Cerebellar cortex (tissue), 1 donor: Measurements from ENCODE around the gene ASH1L.
"Not testable (repeated sequence)": the region's sequence is repeated elsewhere in the genome, so short reads cannot be mapped to it uniquely, and the experiment has no call there.

Experiments used
- DNase-seq: peaks from one replicate; pipeline ENCODE4 v3.0.0-alpha.2; 2015; ENCODE audit warnings: low spot score

ASH1L gene

DNA sequence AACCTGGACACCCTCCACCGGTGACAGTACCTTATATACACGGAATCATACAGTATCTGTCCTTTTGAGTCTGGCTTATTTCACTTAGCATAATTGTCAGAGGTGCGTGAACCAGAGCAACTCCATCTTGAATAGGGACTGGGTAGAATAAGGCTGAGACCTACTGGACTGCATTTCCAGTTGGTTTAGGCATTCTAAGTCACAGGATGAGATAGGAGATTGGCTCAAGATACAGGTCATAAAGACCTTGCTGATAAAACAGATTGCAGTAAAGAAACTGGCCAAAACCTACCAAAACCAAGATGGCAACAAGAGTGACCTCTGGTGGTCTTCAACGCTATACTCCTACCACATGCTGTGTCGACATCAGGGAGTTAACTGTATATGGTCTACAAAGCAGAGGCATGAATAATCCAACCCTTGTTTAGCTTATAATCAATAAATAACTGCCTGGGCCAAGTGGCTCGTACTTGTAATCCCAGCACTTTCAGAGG, 255.3 kb downstream of the ASH1L start:
- DNase-seq: peak; percentile 61

DNA sequence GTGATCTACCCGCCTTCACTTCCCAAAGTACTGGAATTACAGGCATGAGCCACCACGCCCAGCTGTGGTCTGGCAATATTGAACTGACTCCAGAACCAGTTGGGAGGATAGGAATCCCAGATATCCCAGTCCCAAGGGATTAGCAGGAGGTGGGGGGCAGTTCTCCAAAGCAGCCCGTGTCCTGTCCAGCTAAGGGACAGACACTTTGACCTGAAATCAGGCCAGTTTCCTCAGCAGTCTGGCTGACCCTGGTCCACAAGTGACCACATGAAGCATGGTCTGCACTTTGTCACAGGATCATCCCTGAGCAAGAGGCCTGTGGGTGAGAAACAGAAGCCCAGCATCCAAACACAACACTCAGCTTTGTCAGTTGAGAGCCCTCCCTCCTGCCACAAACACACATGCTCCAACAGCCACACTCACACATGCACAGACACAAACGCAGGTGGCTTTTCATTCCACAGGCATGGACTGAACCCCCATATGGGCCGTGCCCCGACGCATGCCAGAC, 256.7 kb downstream of the ASH1L start:
- no peak for DNase-seq

DNA sequence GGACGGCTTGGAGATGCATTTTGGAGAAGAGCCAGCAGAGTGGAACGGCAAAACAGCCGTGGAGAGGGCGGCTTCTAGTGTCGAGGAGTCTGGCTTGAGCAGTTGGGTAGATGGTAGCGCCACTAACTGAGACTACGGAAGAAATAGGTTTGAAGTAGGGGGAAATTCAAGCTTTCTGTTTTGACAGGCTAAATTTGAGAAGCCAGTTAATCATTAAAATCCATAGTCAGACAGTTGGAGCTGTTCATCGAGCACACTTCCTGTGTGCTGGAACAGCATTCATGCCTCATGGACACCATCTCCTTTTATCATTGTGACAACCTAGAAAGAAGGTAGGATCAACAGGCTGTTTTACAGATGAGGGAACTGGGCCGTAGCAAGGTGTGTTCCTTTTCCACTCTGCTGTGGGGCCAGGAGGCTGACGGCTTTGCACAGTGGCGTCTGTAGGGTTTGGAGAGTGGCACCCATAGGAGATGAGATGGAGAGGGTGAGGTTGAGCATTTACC, 258.0 kb downstream of the ASH1L start:
- DNase-seq: no peak

DNA sequence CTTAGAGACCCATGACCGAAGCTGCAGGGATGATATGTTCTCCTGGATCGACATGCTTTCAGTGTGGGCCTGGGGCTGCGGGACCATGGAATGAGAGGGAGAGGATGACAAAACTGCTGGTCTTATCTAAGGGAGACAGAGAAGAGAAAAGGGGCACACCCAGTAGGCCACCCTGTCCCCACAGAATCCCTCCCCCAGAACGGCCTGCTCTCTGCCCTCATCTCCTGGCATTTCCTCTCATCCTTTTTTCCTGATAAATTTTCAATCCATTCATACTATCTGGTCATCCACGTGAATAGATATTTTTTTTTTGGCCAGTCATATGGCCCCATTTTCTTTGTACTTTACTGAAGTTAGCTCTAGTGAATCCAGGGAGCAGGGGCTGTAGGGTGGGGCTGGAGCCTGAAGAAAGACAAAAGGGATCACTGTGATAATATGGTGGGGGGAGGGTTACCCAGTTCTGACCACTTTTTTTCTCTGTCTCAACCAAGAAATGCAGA, 261.2 kb downstream of the ASH1L start, which contains the start of gene PKLR:
Gene PKLR (minus strand): TSS at position 97 of the 500 bp plus-strand sequence. CDS start 43 bp downstream, at position 54.
- no peak for DNase-seq

DNA sequence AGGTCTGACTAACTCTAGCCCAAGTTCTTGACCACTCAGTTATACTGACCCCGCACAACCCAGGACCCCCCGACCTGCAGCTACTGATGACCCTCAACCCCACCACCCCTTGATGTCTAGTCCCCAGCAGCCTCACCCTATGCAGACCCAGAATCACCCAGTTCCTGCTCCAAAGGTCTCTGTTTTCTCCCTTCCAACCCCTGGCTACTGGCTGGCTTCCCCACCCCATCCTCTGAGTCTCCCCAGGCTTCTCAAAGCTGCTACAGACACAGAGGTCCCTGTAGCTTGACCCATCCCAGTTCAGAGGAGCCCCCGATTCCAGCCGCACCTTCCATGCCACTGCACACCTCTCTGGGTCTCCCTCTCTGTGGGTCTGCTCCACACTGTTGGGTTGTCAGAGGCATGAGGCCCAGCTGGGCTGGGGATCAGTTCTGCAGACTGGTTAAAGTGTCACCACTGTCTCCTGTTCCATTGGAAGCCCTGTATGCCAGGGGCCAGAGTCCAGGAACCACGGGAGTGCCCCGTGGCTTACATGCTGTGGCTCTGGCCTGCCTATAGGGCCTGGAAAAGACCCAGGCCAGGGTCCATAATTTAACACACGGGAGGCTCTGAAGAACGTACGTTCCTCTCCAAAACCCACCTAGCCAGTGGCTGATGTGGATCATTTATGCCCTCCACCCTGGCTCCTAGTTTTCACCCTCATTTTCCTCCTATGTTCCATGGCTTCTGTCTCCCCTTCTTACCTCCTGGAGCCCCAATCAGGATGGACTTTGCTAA, 261.9 kb downstream of the ASH1L start:
- no peak for DNase-seq

DNA sequence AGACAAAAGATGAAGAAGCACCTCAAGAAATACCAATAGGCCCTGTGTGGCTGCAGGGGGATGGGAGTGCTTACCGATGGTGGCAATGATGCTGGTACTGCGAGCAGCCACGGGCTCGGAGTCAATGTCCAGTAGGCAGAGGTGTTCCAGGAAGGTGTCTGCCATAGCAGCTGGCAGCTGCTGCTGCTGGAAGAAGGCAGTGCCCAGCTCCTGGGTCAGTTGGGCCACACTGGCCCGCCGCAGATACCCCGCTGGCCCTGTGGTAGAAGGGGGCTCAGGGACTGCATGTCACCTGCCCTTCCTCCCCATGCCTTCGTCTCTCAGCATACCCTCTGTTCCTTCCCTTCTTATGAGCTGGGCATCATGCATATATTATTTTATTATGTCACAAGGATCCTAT, 262.6 kb downstream of the ASH1L start:
- DNase-seq: no peak

DNA sequence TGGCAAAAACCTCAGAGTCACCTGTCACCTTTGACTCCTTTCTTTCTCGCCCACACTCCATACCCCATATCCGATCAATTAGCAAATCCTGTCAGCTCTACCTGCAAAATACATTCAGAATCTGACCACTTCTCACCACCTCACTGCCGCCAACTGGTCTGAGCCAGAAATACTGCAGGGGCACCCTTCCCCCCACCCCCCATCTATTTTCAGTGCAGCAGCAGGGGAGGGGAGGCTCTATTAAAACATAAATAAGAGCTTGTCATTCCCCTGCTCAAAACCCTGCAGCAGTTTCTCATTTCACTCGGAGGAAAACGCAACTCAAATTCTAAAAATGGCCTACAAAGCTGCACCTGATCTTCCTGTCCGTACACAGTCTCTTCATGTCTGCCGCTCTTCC, 265.2 kb downstream of the ASH1L start:
- no peak for DNase-seq

DNA sequence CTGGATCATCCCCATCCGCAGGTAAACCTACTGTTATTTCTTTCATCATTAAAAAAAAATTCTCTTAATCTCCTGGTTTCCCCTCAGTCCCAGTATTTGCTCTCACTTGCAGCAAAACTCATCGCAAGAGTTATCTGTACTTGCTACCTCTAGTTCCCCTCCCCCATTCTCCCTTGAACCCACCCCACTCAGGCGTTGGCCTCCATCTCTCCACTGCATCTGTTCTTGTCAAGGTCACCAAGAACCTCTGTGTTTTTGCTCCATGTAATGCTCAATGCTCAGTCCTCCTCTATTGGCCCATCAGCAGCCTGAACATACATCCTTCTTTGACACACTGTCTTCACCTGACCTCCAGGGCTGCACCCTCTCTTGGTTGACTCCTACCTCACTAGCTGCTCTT, 265.9 kb downstream of the ASH1L start:
- DNase-seq: no peak

DNA sequence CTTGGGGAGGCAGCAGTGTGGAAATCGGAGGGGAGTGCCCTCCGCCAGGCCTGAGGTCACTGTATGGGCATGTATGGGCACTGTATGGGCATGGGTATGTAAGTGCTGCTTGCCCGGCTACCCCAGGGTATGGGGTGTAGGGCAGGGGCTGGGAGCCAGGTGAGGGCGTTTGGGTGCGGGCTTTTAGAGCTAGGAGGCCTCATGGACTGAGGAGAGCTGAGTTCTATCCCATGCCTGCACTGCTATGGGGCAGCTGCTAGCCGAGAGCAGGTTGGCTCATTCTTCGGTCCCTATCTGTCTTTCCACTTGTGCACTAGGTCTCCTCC, 266.7 kb downstream of the ASH1L start:
- DNase-seq: no peak

DNA sequence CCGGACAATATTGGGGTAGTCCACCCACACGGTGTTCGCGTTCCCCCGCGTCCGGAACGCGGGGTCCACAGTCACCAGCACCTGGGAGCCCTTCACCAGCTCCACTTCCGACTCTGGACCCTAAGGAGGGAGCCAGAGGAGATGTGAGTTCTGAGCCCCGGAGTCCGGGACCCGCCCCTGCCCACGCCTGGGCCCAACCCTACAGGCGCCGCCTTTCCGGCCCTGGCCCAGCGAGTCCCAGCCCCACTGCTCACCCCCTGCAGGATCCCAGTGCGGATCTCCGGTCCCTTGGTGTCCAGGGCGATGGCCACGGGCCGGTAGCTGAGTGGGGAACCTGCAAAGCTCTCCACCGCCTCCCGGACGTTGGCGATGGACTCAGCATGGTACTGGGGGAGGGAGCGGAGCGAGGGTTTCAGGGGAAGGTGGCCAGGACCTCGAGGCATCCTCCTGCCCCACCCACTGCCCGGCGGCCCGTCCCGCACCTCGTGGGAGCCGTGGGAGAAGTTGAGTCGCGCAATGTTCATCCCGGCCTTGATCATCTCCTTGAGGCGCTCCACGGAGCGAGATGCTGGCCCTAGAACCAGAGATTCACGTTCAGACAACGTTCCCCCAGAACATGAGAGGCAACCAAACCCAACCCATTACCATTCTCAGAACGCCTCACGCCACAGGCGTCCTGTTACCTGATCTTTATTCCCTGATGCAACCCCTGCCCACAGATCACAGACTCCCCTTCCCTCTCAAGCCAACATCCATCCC, 267.2 kb downstream of the ASH1L start:
- no peak for DNase-seq

DNA sequence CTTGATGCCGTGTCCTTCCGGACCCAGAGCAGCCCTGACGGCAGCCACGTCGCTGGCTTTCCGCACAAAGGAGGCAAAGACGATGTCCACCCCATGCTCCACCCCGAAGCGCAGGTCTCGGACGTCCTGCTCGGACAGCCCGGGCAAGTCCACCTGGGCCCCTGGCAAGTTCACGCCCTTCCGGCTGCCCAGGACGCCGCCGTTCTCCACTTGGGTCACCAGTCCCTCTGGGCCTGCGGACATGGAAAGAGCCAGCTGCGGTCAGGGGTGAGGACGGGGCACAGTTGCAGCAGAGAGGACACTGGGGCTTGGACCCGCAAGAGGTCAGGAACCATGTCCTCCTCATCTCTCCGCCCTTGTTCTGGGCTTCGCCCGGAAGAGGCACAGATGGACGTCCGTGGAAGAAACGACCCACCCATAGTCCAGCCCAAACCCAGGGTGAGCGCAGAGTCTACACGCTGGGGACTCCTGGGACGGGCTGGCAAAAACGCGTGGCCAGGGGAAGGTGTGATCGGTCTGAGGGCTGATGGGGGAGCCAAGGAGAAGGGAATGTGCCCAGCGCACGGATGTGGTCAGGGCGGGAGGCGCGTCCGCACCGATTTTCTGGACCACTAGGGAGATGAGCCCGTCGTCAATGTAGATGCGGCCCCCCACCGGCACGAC, 268.0 kb downstream of the ASH1L start:
- DNase-seq: no peak

DNA sequence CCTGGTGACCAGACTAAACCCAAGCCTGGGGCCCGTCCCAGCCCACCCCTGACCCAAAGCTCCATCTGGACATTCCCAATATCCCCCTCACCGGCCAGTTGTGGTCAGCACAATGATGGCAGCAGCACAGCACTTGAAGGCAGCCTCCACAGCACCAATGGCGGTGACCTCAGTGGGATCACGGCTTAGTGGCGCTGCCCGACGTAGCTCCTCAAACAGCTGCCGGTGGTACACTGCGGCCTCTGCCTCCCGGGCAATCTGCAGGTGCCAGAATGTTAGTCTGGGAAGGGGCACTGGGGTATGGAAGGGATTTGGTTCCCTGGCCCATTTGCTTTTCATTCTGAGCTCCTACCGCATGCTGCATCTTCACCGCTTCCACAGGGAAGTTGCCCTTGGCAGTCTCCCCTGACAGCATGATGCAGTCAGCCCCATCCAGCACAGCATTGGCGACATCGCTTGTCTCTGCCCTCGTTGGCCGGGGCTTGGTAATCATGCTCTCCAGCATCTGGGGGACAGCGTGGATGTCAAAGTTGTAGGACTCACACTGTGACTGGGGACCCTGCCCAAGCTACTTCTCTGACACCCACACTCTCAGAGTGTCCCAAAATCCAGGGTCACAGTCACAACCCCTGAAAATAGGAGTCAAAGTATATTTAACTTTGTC, 269.4 kb downstream of the ASH1L start:
- DNase-seq: no peak

DNA sequence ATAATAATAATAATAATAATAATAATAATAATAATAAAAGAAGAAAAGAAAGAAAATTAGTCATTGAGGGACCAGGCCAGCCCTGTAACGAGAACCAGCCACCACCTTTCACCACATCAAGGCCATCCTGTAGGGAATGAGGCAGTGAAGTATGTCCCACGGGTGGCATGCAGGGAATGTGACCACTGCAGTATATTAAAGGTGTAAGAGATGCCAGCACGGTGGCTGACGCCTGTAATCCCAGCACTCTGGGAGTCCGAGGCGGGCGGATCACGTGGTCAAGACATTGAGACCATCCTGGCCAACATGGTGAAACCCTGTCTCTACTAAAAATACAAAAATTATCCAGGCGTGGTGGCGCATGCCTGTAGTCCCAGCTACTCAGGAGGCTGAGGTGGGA, 271.6 kb downstream of the ASH1L start:
- DNase-seq: not testable (repeated sequence)

DNA sequence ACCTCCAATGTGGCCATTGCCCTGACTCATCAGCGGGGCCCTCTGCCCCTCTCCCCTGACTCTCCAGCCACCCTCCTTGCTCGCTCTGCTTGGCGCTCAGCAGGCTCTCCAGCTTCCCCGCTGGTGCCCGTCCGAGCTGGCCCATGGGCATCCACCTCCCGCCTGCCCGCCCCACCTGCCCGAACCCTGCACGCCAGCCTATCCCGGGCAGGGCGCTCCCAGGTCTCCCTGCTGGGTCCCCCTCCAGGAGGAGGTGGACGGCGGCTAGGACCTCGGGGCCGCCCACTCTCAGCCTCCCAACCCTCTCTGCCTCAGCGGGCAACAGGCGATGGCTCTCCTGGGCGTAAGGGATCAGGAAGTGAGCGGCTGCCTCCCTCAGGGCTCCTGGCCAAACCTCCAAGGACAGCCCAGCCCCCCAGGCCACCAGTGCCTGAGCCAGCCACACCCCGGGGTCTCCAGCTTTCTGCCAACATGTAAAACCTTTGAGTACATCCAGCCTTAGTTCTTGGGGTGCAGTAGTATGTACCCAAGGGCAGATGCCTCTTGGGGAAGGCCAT, 274.5 kb downstream of the ASH1L start:
- DNase-seq: no peak

DNA sequence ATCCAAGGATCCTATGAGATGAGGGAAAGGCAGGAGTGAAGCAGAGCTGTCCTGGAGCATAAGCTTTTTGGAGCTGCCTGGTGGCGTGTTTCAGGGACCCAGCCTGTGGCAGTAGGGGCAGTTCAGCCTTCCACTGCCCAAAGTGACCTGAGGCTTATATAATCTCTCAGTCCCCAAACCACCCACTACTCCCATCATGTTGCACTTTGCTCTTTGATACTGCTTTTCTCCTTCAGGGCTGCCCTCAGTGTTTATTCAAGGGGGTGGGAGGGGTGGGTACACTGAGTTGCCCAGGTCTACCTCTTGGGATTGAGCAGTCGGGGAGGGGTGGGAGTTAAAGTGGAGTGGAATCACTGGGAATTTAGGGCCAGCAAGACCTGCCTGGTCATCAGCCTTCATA, 276.1 kb downstream of the ASH1L start:
- DNase-seq: no peak

DNA sequence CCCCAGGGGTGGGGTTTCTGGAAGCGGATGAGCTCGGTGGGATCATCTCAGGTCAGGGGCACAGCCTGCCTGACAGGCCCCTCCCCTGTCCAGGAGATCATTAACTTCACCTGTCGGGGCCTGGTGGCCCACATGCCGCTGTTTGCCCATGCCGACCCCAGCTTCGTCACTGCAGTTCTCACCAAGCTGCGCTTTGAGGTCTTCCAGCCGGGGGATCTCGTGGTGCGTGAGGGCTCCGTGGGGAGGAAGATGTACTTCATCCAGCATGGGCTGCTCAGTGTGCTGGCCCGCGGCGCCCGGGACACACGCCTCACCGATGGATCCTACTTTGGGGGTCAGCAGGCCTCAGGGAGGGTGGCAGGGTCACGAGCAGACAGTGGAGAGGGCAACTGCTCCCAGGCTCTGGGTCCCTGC, 277.0 kb downstream of the ASH1L start:
- DNase-seq: no peak
